NCI-H187 (cell line): ENCODE results near the gene PIP5K1A.

Source experiments
- DNase-seq, 2 experiments: peaks; one replicate each; lab custom pipeline; 2025; lab: John Stamatoyannopoulos, UW

The PIP5K1A gene

DNA sequence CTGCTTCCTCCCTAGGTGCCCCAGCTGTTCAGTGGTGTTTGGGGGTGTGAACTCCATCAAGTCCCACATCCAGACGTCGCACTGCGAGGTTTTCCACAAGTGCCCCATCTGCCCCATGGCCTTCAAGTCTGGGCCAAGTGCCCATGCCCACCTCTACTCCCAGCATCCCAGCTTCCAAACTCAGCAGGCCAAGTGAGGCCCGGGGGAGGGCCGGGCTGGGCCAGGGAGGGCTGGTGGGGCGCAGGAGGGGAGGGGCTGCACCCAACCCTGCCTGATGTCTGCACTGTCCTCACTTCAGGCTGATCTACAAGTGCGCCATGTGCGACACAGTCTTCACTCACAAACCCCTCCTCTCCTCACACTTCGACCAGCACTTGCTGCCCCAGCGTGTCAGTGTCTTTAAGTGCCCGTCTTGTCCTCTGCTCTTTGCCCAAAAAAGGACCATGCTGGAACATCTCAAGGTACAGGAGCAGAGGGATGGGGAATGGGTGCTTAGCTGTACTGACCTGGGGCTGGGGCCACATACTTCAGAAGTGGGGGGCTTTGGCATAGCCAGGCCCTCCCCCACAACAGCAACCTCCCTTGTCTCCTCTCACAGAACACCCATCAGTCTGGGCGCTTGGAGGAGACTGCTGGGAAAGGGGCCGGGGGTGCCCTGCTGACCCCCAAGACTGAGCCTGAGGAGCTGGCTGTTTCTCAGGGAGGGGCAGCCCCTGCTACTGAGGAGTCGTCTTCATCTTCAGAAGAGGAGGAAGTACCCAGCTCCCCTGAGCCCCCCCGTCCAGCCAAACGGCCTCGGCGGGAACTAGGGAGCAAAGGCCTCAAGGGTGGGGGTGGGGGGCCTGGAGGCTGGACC is 91.0 kb downstream of the PIP5K1A start:
- DNase-seq: no peak

GRCh38 chr1:151289991-151290708 is 91.8 kb downstream of the PIP5K1A start:
- no peak for DNase-seq

GRCh38 chr1:151290709-151291303 is 92.5 kb downstream of the PIP5K1A start:
- no peak for DNase-seq

DNA sequence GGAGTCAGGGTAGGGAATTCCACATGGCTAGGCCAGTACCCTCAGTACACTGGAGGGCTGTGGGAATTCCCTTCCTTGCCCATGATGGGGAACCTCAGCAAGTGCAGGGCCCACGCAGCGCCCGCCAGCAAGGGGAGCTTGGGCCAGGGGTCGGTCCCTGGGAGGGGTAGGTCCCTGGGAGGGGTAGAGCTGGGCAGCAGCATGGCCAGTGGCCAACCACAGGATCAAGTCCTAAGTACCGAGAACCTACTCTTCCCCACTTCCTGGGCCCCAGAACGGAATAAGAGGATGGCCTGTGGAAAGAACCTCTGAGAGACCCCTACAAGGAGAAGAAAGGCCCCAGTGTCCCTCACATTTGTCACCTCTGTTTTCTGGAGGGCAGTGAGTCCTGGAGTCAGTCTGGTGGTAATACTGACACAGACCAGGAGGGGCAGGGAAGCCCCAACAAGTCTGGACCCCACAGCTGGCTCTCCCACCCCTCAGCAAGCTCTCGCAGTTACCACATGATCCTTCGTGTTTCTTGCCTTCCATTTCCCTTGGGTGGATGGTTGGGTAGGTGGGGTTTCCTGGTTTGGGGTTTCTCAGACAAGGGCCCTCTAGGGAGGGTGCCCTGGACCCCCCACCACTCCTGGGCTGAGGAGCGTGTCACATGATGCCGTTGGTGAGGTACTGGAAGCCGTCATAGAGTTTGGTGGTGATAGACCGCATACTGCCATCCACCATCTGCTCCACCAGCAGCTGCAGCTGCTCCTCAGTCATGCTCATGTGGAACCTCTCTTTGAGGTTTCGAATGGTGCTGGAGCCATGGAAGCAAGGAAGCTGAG is 94.1 kb downstream of the PIP5K1A start:
- no peak for DNase-seq

DNA sequence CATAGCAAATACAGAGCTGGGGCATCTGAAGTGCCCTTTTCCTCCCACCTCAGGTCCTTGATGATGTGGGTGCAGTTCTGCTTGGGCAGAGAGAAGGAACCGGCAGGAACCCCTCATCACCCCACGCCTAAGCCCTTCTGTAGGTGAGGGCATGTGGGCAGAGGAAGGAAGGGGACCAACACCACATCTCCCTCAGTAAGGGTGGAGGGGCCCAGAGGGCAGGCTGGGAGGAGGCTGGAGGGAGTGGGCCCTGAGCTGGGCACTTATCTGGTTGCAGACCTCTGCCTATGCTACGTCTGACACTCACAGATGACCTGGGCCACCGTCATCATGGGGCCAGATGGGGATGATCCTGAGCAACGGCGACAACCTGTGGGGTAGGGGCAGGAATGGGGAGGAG is 94.7 kb downstream of the PIP5K1A start:
- no peak for DNase-seq

GRCh38 chr1:151294742-151295462 is 96.5 kb downstream of the PIP5K1A start:
- no peak for DNase-seq
